Endothelial cell of umbilical vein (primary cell): ENCODE data around the gene SH3TC1.

Experiments
- EZH2 ChIP-seq: IDR thresholded peaks from 2 replicates; pipeline ENCODE4 v1.6.1; 2012; ENCODE audit warnings: borderline replicate concordance, low read depth, mild to moderate bottlenecking, moderate library complexity, low read length, inconsistent platforms; ENCODE audit not compliant: severe bottlenecking
- MAX ChIP-seq: IDR thresholded peaks from 2 replicates; pipeline ENCODE4 v1.6.1; 2011; ENCODE audit not compliant: insufficient read depth, insufficient read length
- POLR2A ChIP-seq: IDR thresholded peaks from 2 replicates; pipeline ENCODE4 v1.6.1; 2012; ENCODE audit warnings: low read depth, mild to moderate bottlenecking, control low read depth, low read length

- TF ChIP-seq POLR2A (no peak), MAX (no peak), EZH2 (no peak)
These were observed 55.0 kb downstream of the SH3TC1 start for GRCh38 chr4:8254076-8254475.
